Activated T-cell treated with anti-CD3 and anti-CD28 coated beads, Interleukin-2, amount 50 U/mL, for 48 hours (primary cell): ENCODE measurements around the gene IL19.
"Not testable (repeated sequence)": the region's sequence is repeated elsewhere in the genome, so short reads cannot be mapped to it uniquely, and the experiment has no call there.

Source experiments
- DNase-seq, 2 experiments: peaks; one replicate each; pipeline ENCODE4 v3.0.0-alpha.2; 2020

Gene IL19

GRCh38 chr1:206778031-206778430, 7.5 kb downstream of the IL19 start:
- no peak for DNase-seq

GRCh38 chr1:206778911-206779310, 8.3 kb downstream of the IL19 start:
- not testable (repeated sequence) for DNase-seq

- no peak for DNase-seq
Observed at GRCh38 chr1:206779638-206780037, 9.1 kb downstream of the IL19 start.

GRCh38 chr1:206782448-206782847, 11.9 kb downstream of the IL19 start:
- DNase-seq: peak in 1 of 2 experiments; percentile 56

GRCh38 chr1:206783506-206783905, 12.9 kb downstream of the IL19 start:
- DNase-seq: peak in 1 of 2 experiments; percentile 34

- DNase-seq: peak; percentile 93 to 95
Observed at GRCh38 chr1:206784471-206784903, 13.9 kb downstream of the IL19 start.

GRCh38 chr1:206785182-206785765, 14.7 kb downstream of the IL19 start:
- peak; percentile 16 to 21 for DNase-seq

- DNase-seq: peak in 1 of 2 experiments; percentile 43
Observed at GRCh38 chr1:206786212-206786886, 15.8 kb downstream of the IL19 start.

GRCh38 chr1:206787891-206788290, 17.3 kb downstream of the IL19 start:
- no peak for DNase-seq

GRCh38 chr1:206788487-206789050, 18.0 kb downstream of the IL19 start:
- no peak for DNase-seq

GRCh38 chr1:206790502-206791250, 20.1 kb downstream of the IL19 start:
- no peak for DNase-seq

GRCh38 chr1:206792939-206793607, 22.5 kb downstream of the IL19 start:
- DNase-seq: peak in 1 of 2 experiments; percentile 66

GRCh38 chr1:206793620-206794019, 23.0 kb downstream of the IL19 start:
- DNase-seq: no peak

GRCh38 chr1:206794294-206794908, 23.8 kb downstream of the IL19 start:
- DNase-seq: peak; percentile 70

- DNase-seq: no peak
Observed at GRCh38 chr1:206796116-206796515, 25.5 kb downstream of the IL19 start.

- DNase-seq: no peak
Observed at GRCh38 chr1:206796981-206797402, 26.4 kb downstream of the IL19 start.

GRCh38 chr1:206797534-206798383, 27.2 kb downstream of the IL19 start:
- DNase-seq: no peak

- DNase-seq: peak in 1 of 2 experiments; percentile 54
Observed at GRCh38 chr1:206798384-206798996, 27.9 kb downstream of the IL19 start.

- DNase-seq: no peak
Observed at GRCh38 chr1:206799311-206799710, 28.7 kb downstream of the IL19 start.

GRCh38 chr1:206800411-206800810, 29.8 kb downstream of the IL19 start:
- no peak for DNase-seq

- DNase-seq: no peak
Observed at GRCh38 chr1:206800891-206801290, 30.3 kb downstream of the IL19 start.
